GM12892 (cell line): Measurements from ENCODE around the gene SLC44A1.

Experiments
- POLR2A ChIP-seq: IDR thresholded peaks from 2 replicates; pipeline ENCODE4 v1.6.1; 2011; ENCODE audit warnings: low read depth, low read length, control low read depth
- POLR2AphosphoS5 ChIP-seq: IDR thresholded peaks from 2 replicates; pipeline ENCODE4 v1.6.1; 2011; ENCODE audit warnings: low read depth, low read length, control low read depth
- TAF1 ChIP-seq: IDR thresholded peaks from 2 replicates; pipeline ENCODE4 v1.6.1; 2011; ENCODE audit warnings: low read depth, mild to moderate bottlenecking, control low read depth, low read length, borderline replicate concordance

GRCh38 chr9:105318729-105319191 lies 74.3 kb downstream of the SLC44A1 start:
- TF ChIP-seq POLR2A (no peak), TAF1 (no peak), POLR2AphosphoS5 (no peak)
